Psoas muscle (tissue), 8 donors: ENCODE results near the gene ARHGAP21. TPM values are rescaled to one million over a fixed set of nuclear protein-coding genes. Genes with fewer than 3 reads are reported as not detected.

Source experiments
- ATAC-seq, 4 donors: fragments of 200-7000 bp; cut with Tn5 transposase; one replicate each; pipeline ENCODE4 v1.9.1; 2020; ENCODE audit warnings: moderate library complexity in 3 of 4, mild to moderate bottlenecking in 2 of 4
- DNase-seq, 2 donors: peaks; one replicate each; pipeline ENCODE4 v3.0.0-alpha.2; 2020
- H3K27ac ChIP-seq: fragments of 200-600 bp; one replicate; pipeline ENCODE4 v1.8.0; 2022
- H3K27me3 ChIP-seq, 3 donors: fragments of 200-600 bp in 1 of 3; one replicate each; pipeline versions ENCODE4 v1.6.1 to v1.8.0; 2013 to 2022; ENCODE audit warnings: low read length in 2 of 3, mild to moderate bottlenecking in 2 of 3, moderate library complexity in 1 of 3; ENCODE audit not compliant: insufficient read depth in 3 of 3
- H3K36me3 ChIP-seq, 2 donors: fragments of 200-600 bp in 1 of 2; one replicate each; pipeline versions ENCODE4 v1.6.1 to v1.8.0; 2013 to 2022; ENCODE audit warnings: low read depth in 1 of 2, mild to moderate bottlenecking in 1 of 2, moderate library complexity in 1 of 2; ENCODE audit not compliant: insufficient read depth in 1 of 2
- H3K4me1 ChIP-seq: fragments of 200-600 bp; one replicate; pipeline ENCODE4 v1.8.0; 2022
- H3K4me3 ChIP-seq: fragments of 200-600 bp; one replicate; pipeline ENCODE4 v1.8.0; 2022; ENCODE audit warnings: mild to moderate bottlenecking
- H3K9me3 ChIP-seq: fragments of 200-600 bp; one replicate; pipeline ENCODE4 v1.8.0; 2022
- CTCF ChIP-seq: fragments of 200-600 bp; IDR thresholded peaks from one replicate; pipeline ENCODE4 v1.8.0; 2022; ENCODE audit warnings: antibody characterized with exemption
- WGBS, 3 donors: extraction: QIAGEN DNeasy Blood & Tissue Kit; methylation state at CpG; one replicate each; pipeline versions ENCODE4 v1.1.6 to v1.1.7; 2013; 5-methylcytosine and 5-hydroxymethylcytosine counted together
- intact Hi-C, 2 donors: fragments of 100-400 bp; cut with DNase I; formaldehyde crosslinking; loops; one replicate each; pipeline versions ENCODE4 v1.11.0 to v1.14.2; 2022
- polyA plus RNA-seq, 3 donors: library from polyadenylated mRNA; stranded (reverse); fragments of 200-250 nt; gene quantifications; one replicate each; pipeline ENCODE4 v1.2.3, GENCODE V29; 2013
- total RNA-seq, 4 donors: library from RNA; stranded (reverse); fragmentation: NEBNext Ultra II Directional in 2 of 4; extraction: Animal tissue kit (Norgen Biotek cat#: 25700) in 2 of 4; gene quantifications; one replicate each; pipeline versions ENCODE4 v1.2.1 to v1.2.4, GENCODE V29; 2021 to 2023
- donor health status: healthy with polysubstance abuse.
- donor health status: DM: no; HTN: no; CAD: no; lungs with moderate emphysema.
- donor health status: Bipolar disorder and iron deficiency.
- donor health status: healthy.
- donor health status: DM: yes; HTN: yes; CAD: no.
- donor health status: DM: no; HTN: no; CAD: no.
- donor health status: DM: no; HTN: no; CAD: no.
- donor health status: DM: yes; HTN: yes; CAD: no.

The ARHGAP21 gene
- total and polyA plus RNA-seq, 7 donors = 16.1 to 44.7 (median 34.2) TPM

GRCh38 chr10:24715246-24715769, 8.4 kb downstream of the ARHGAP21 start:
- H3K4me1 ChIP-seq = peaks cover 69% of the 10 kb centered on the region

GRCh38 chr10:24713086-24713485, 10.6 kb downstream of the ARHGAP21 start:
- no peak for TF ChIP-seq CTCF
- ATAC-seq (no peak), DNase-seq (no peak)
- H3K4me3 ChIP-seq = no peak overlapping the region
- H3K27ac ChIP-seq = no peak overlapping the region
- H3K9me3 ChIP-seq = no peaks in the 10 kb centered on the region
- H3K4me1 ChIP-seq = peaks cover 49% of the 10 kb centered on the region
- no peaks in the 10 kb centered on the region for H3K36me3 ChIP-seq
- intact Hi-C loops = no loop called here
- no peaks in the 10 kb centered on the region for H3K27me3 ChIP-seq
- WGBS, 3 donors = 52 to 56% (median 52%) methylated on average over 1 of the region's 1 CpG

More at GRCh38 chr10:24715246-24715769, 8.4 kb downstream of the ARHGAP21 start:
- H3K36me3 ChIP-seq = no peaks in the 10 kb centered on the region
- no peaks in the 10 kb centered on the region for H3K27me3 ChIP-seq
- DNase-seq (no peak), ATAC-seq (no peak)
- WGBS, 3 donors = 72 to 74% (median 73%) methylated on average over 5 of the region's 5 CpGs
- no peaks in the 10 kb centered on the region for H3K9me3 ChIP-seq
- no peak for TF ChIP-seq CTCF
- H3K27ac ChIP-seq = no peak overlapping the region
- no peak overlapping the region for H3K4me3 ChIP-seq
- intact Hi-C loops = no loop called here

- intact Hi-C loops = no loop called here
- peaks cover 46% of the 10 kb centered on the region for H3K4me1 ChIP-seq
- 68 to 69% (median 69%) methylated on average over 2 of the region's 2 CpGs for WGBS, 3 donors
- TF ChIP-seq CTCF = no peak
- no peak overlapping the region for H3K4me3 ChIP-seq
- ATAC-seq (no peak), DNase-seq (no peak)
- no peaks in the 10 kb centered on the region for H3K27me3 ChIP-seq
- H3K9me3 ChIP-seq = no peaks in the 10 kb centered on the region
- no peaks in the 10 kb centered on the region for H3K36me3 ChIP-seq
- H3K27ac ChIP-seq = no peak overlapping the region
Observed at GRCh38 chr10:24711465-24711864, 12.2 kb downstream of the ARHGAP21 start.

GRCh38 chr10:24708081-24708480, 15.6 kb downstream of the ARHGAP21 start:
- intact Hi-C loops = no loop called here
- H3K36me3 ChIP-seq = no peaks in the 10 kb centered on the region
- H3K4me3 ChIP-seq = no peak overlapping the region
- 73 to 83% (median 79%) methylated on average over 3 of the region's 3 CpGs for WGBS, 3 donors
- no peak for TF ChIP-seq CTCF
- H3K9me3 ChIP-seq = no peaks in the 10 kb centered on the region
- H3K4me1 ChIP-seq = peaks cover 42% of the 10 kb centered on the region
- DNase-seq (no peak), ATAC-seq (no peak)
- no peak overlapping the region for H3K27ac ChIP-seq
- H3K27me3 ChIP-seq = no peaks in the 10 kb centered on the region

- Histone ChIP-seq H3K36me3 (no peaks in the 10 kb centered on the region), H3K27me3 (no peaks in the 10 kb centered on the region), H3K9me3 (no peaks in the 10 kb centered on the region), H3K4me1 (peaks cover 42% of the 10 kb centered on the region), H3K27ac (no peak overlapping the region), H3K4me3 (no peak overlapping the region)
- intact Hi-C loops = no loop called here
- WGBS, 3 donors = 80 to 84% (median 82%) methylated on average over 3 of the region's 3 CpGs
- no peak for ATAC-seq
- no peak for TF ChIP-seq CTCF
- DNase-seq = no peak
Observed at GRCh38 chr10:24707445-24707844, 16.2 kb downstream of the ARHGAP21 start.
